ENCODE data around the gene CHST11.

CHST11 gene

DNA sequence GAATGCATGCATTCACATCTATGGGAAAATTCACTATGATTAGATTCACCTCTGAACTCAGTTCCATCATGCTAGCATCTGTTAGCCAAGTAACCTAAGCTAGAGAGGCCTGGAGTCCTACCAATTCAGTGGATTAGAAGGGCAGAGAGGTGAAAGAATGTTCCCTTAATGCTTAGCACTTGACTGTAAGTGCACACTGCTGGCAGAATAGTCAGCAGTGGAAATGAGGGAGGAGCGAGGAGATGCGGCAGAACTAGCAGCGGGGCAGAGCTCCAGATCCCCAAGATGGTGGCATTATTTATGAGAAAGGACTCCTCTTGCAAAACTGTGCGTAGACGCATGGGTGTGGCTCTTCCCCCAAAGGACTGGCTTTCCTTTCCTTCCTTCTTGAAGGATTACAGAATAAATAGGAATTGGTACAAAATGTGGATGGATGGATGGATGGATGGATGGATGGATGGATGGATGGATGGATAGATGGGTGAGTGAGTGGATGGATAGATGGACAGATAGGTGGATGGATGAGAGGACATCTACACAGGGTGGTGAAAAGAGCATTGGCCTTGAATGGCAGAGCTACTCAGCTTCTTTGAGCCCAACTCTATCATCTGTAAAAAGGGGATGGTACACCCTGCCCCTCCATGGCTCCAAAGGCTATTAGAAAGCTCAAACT is 227.2 kb downstream of the CHST11 start:
- H3K4me2 ChIP-seq (ENCODE audit: low read length), result no peak overlapping the region
- H3K27me3 ChIP-seq (ENCODE audit: control insufficient read depth, low read length), result no peaks in the 10 kb centered on the region
- no peaks in the 10 kb centered on the region for H3K9me3 ChIP-seq (ENCODE audit: control insufficient read depth, insufficient read depth, low read length)
- no peak overlapping the region for H3K4me3 ChIP-seq (ENCODE audit: low read length)
- H3K79me2 ChIP-seq (ENCODE audit: control insufficient read depth, low read length), result no peaks in the 10 kb centered on the region
- no peaks in the 10 kb centered on the region for H3K36me3 ChIP-seq (ENCODE audit: control insufficient read depth, low read length)
- no peaks in the 10 kb centered on the region for H3K9me2 ChIP-seq (replicated peaks; ENCODE audit: control insufficient read depth, low read length)
- TF ChIP-seq EZH2phosphoT487 (IDR thresholded peaks at IDR 0.05; ENCODE audit: borderline replicate concordance, low read length), result no peak
- TF ChIP-seq, protein P1, sequence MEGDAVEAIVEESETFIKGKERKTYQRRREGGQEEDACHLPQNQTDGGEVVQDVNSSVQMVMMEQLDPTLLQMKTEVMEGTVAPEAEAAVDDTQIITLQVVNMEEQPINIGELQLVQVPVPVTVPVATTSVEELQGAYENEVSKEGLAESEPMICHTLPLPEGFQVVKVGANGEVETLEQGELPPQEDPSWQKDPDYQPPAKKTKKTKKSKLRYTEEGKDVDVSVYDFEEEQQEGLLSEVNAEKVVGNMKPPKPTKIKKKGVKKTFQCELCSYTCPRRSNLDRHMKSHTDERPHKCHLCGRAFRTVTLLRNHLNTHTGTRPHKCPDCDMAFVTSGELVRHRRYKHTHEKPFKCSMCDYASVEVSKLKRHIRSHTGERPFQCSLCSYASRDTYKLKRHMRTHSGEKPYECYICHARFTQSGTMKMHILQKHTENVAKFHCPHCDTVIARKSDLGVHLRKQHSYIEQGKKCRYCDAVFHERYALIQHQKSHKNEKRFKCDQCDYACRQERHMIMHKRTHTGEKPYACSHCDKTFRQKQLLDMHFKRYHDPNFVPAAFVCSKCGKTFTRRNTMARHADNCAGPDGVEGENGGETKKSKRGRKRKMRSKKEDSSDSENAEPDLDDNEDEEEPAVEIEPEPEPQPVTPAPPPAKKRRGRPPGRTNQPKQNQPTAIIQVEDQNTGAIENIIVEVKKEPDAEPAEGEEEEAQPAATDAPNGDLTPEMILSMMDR (IDR thresholded peaks at IDR 0.05; ENCODE audit: low read depth, low read length, poor library complexity, severe bottlenecking), result no peak
- peaks cover 38% of the 10 kb centered on the region for H3K4me1 ChIP-seq (ENCODE audit: control insufficient read depth, low read length)
- peaks cover 3% of the 10 kb centered on the region; the same call in 1 of the 2 replicates for H3F3A ChIP-seq (ENCODE audit: control insufficient read depth, insufficient read depth)
- no peaks in the 10 kb centered on the region for H4K20me1 ChIP-seq (ENCODE audit: control insufficient read depth, insufficient read depth, low read depth, low read length)
- no peak overlapping the region for H3K27ac ChIP-seq (ENCODE audit: low read depth, low read length)

DNA sequence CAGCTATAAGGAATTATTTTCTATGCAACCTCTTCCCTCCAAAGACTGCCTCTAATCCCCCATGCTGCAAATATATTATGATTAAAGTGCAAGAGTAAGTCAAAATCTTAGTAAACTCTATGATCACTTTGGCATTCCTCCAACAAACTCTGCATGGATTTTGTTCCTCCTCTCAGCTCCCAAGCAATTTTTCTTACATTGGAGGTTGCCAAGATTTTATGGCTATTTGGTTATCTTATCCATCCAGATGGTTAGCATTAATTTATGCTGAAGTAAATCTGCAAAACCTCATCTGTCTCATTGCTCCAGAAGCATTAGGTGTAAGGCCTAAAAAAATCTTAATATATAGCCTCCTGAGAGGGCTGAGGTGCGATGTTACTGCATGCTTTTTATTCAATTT is 228.1 kb downstream of the CHST11 start:
- Histone ChIP-seq H3K4me3 (ENCODE audit: low read length) (no peak overlapping the region), H3K9me3 (ENCODE audit: control insufficient read depth, insufficient read depth, low read length) (no peaks in the 10 kb centered on the region), H3K36me3 (ENCODE audit: control insufficient read depth, low read length) (no peaks in the 10 kb centered on the region), H3K27ac (ENCODE audit: low read depth, low read length) (no peak overlapping the region), H3K79me2 (ENCODE audit: control insufficient read depth, low read length) (no peaks in the 10 kb centered on the region), H3K9me2 (replicated peaks; ENCODE audit: control insufficient read depth, low read length) (no peaks in the 10 kb centered on the region), H3K27me3 (ENCODE audit: control insufficient read depth, low read length) (no peaks in the 10 kb centered on the region), H4K20me1 (ENCODE audit: control insufficient read depth, insufficient read depth, low read depth, low read length) (no peaks in the 10 kb centered on the region), H3F3A (ENCODE audit: control insufficient read depth, insufficient read depth) (peaks cover 3% of the 10 kb centered on the region; the same call in 1 of the 2 replicates), H3K4me2 (ENCODE audit: low read length) (no peak overlapping the region), H3K4me1 (ENCODE audit: control insufficient read depth, low read length) (peaks cover 43% of the 10 kb centered on the region)
- TF ChIP-seq, protein P1 (IDR thresholded peaks at IDR 0.05; ENCODE audit: low read depth, low read length, poor library complexity, severe bottlenecking), result no peak
- TF ChIP-seq EZH2phosphoT487 (IDR thresholded peaks at IDR 0.05; ENCODE audit: borderline replicate concordance, low read length), result no peak

DNA sequence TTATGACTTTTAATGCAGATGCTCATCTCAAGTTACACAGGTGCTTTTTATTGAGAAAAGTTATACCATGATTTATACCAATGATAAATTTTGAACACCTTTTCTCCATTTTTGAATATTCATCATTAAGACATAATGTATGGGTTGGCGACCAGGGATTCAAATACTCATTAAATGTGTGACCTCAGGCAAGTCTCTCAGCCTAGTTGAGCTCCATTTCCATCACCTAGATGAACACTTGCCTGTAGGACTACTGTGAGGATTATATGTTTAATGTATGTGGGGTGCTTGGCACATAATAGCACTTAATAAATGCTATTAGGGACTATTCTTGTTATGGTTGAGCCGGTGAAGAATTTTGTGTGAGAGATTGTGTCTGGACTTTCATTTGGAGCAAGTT is 228.6 kb downstream of the CHST11 start:
- H3K9me2 ChIP-seq (replicated peaks; ENCODE audit: control insufficient read depth, low read length), result no peaks in the 10 kb centered on the region
- no peaks in the 10 kb centered on the region for H3K36me3 ChIP-seq (ENCODE audit: control insufficient read depth, low read length)
- H3K27me3 ChIP-seq (ENCODE audit: control insufficient read depth, low read length), result no peaks in the 10 kb centered on the region
- H3K4me1 ChIP-seq (ENCODE audit: control insufficient read depth, low read length), result peaks cover 38% of the 10 kb centered on the region
- H3F3A ChIP-seq (ENCODE audit: control insufficient read depth, insufficient read depth), result peaks cover 3% of the 10 kb centered on the region; the same call in 1 of the 2 replicates
- no peak overlapping the region for H3K4me2 ChIP-seq (ENCODE audit: low read length)
- no peak for TF ChIP-seq EZH2phosphoT487 (IDR thresholded peaks at IDR 0.05; ENCODE audit: borderline replicate concordance, low read length)
- no peak overlapping the region for H3K4me3 ChIP-seq (ENCODE audit: low read length)
- H3K79me2 ChIP-seq (ENCODE audit: control insufficient read depth, low read length), result no peaks in the 10 kb centered on the region
- no peaks in the 10 kb centered on the region for H4K20me1 ChIP-seq (ENCODE audit: control insufficient read depth, insufficient read depth, low read depth, low read length)
- no peaks in the 10 kb centered on the region for H3K9me3 ChIP-seq (ENCODE audit: control insufficient read depth, insufficient read depth, low read length)
- H3K27ac ChIP-seq (ENCODE audit: low read depth, low read length), result no peak overlapping the region

DNA sequence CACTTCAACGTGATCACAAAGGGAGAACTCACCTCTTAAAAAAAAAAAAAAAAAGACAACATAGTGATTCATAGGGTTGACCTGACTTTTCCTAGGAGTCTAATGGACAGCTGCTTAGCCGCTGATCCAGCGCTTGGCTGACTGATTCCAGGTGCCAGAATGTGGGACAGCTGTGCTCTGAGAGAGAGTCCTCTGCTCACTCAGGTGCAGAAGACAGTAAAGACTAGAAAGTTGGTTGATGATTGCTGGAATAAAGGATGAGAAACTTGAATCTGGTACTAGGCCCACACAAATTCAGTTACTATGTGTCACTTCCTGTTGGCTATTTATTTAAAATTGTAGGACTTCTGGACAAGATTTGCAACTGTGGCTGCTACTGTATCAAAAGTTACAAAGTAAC is 229.4 kb downstream of the CHST11 start:
- TF ChIP-seq, protein P1 (IDR thresholded peaks at IDR 0.05; ENCODE audit: low read depth, low read length, poor library complexity, severe bottlenecking), result no peak
- no peak for TF ChIP-seq EZH2phosphoT487 (IDR thresholded peaks at IDR 0.05; ENCODE audit: borderline replicate concordance, low read length)
- H4K20me1 ChIP-seq (ENCODE audit: control insufficient read depth, insufficient read depth, low read depth, low read length), result no peaks in the 10 kb centered on the region
- H3K9me3 ChIP-seq (ENCODE audit: control insufficient read depth, insufficient read depth, low read length), result no peaks in the 10 kb centered on the region
- H3K36me3 ChIP-seq (ENCODE audit: control insufficient read depth, low read length), result no peaks in the 10 kb centered on the region
- H3K4me3 ChIP-seq (ENCODE audit: low read length), result no peak overlapping the region
- no peak overlapping the region for H3K27ac ChIP-seq (ENCODE audit: low read depth, low read length)
- peaks cover 30% of the 10 kb centered on the region for H3K4me1 ChIP-seq (ENCODE audit: control insufficient read depth, low read length)
- peaks cover 3% of the 10 kb centered on the region; the same call in 1 of the 2 replicates for H3F3A ChIP-seq (ENCODE audit: control insufficient read depth, insufficient read depth)
- no peaks in the 10 kb centered on the region for H3K9me2 ChIP-seq (replicated peaks; ENCODE audit: control insufficient read depth, low read length)
- no peak overlapping the region for H3K4me2 ChIP-seq (ENCODE audit: low read length)
- no peaks in the 10 kb centered on the region for H3K27me3 ChIP-seq (ENCODE audit: control insufficient read depth, low read length)
- H3K79me2 ChIP-seq (ENCODE audit: control insufficient read depth, low read length), result no peaks in the 10 kb centered on the region

Data from DOHH2 (cell line).